GM18907 (cell line): ENCODE measurements around the gene TAAR9.
"Not testable (repeated sequence)": the region's sequence is repeated elsewhere in the genome, so short reads cannot be mapped to it uniquely, and the experiment has no call there.

Source experiments
- ATAC-seq: cut with Tn5 transposase; IDR thresholded peaks from one replicate; pipeline ENCODE4 v1.9.1; 2021; ENCODE audit warnings: mild to moderate bottlenecking, moderate library complexity; ENCODE audit not compliant: unreplicated experiment

TAAR9 gene

DNA sequence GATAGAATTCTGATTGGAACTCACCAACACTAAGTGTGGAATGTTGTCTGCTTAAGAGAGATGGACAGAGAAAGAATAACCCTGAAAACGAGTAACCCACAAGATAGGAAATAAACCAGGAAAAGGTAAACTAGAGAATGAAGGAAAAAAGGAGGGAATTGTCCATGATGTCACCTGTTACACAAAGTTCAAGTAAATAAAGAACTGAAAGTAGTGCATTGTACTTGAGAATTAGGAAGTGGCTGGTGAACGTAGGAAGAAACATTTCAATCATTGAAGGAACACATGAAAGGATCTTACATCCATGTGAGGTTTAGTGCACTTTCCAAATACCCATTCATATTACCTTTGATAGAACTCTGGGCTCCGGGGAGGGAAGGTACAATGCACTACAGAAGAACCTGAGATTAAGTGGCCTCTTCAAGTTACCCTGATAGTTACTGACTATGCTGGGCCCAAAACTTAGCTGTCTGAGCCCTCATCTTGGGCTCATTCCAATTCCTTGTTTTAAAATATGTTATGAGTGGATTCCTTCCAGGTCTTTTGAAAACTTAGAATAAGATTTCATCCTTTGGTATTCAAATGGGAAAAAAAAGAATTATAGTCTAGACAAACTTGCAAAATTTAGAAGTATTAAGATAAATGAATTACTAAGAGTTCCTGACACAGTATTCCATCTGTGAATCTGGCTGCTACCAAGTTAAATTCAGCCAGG, 24.1 kb upstream of the TAAR9 start:
- no peak for ATAC-seq

DNA sequence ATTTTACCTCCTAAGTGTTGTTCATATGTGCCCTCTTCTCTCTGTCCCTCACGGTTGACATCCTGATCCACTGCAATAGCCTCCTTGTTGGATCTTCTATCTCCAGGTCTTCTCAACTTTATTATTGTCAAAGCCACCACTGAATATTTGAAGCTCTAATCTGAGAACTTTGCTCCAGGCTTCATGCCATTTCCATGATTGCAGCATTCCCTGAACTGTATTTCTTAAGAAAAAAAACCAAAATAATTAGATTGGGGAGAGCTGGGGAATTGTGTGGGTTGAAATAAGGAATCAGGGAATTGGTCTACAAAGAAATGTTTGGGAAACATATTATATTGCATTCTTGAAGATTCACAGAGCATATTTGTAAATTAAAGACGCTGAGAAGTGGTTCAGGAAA, 22.7 kb upstream of the TAAR9 start:
- no peak for ATAC-seq

DNA sequence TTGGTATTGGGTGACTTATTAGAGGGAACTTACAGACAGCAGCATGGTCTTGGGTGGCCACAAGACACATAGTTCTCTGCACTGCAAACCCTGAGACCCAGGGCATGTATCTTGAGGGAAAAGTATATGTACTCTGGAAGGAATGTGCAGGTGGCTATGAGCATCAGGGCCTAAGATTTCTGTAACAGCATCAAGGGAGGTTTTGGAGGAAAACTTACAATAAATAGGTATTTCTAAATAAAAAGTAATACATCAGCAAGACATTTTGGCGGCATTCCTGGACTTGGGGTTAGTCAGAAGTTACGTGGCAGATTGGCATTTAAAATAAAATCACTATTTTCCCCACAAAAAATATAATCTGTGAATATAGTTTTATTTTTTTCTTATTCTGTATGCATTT, 17.1 kb upstream of the TAAR9 start:
- no peak for ATAC-seq

DNA sequence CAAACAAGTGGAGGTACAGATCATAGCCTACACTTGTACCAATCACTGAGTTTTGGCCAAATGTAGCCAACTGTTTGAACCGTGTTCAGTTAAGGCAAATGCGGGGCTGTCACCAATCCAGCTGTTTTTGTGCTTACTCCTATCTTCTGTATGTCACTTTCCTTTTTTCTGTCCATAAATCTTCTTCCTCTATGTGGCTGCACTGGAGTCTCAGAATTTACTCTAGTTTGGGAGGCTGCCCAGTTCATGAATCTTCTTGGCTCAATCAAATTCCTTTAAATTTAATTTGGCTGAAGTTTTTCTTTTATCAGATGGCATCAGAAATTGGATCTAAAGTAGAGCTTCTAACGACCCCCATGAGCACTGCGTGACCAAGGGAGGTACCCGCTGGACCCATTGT, 13.4 kb upstream of the TAAR9 start:
- no peak for ATAC-seq

DNA sequence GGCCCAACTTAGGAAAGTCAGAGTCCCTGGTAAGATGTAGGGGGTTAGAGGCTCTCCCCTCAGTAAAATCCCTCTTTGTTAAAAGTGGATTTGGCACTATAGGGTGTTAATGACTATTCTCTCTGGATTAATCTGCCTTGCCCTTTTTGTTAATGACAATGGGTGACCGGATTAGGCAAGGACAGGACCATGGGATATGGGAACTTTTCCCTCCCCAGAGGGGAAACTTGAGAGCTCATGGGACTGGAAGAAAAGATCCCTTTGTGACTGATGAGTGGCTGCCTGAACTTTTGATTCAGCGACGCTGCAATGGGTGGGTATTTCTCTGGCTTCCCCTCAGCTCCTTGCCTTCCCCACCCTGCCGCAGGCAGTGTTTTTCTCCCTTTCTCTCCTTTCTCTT, 12.2 kb upstream of the TAAR9 start:
- no peak for ATAC-seq

DNA sequence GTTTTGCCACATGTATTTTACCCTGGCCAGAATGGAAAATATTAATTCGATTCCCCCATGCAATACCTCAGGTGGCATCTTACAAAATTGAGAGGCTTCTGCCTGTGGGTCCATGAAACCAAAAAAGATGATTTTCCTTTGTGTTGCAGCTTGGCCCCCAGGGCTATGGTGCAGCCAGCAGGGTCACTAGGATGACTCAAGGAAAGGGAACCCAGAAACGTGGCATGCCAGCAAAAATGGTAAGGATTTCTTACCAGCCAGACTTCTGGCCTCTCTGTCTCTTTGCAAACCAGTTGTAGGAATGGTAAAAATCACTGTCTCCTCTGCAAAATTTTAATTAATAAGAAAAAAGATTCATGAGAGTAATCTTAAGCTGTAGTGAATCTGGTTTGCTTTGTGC, 11.6 kb upstream of the TAAR9 start:
- no peak for ATAC-seq

DNA sequence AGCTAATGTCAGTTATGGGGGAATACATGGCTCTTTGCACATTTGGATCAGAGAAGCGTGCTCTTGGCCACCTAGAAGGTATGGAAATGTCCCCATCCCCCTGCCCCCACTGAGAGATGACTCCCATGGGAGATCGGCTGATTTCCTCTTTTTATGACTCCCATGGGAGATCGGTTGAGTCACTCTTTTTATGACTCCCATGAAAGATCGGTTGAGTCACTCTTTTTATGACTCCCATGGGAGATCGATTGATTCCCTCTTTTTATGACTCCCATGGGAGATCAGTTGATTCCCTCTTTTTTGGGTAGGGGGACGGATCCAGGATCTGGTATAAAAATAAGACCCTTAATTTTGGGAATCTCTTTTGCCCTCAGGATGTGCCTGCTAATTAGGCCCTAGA, 10.3 kb upstream of the TAAR9 start:
- no peak for ATAC-seq

DNA sequence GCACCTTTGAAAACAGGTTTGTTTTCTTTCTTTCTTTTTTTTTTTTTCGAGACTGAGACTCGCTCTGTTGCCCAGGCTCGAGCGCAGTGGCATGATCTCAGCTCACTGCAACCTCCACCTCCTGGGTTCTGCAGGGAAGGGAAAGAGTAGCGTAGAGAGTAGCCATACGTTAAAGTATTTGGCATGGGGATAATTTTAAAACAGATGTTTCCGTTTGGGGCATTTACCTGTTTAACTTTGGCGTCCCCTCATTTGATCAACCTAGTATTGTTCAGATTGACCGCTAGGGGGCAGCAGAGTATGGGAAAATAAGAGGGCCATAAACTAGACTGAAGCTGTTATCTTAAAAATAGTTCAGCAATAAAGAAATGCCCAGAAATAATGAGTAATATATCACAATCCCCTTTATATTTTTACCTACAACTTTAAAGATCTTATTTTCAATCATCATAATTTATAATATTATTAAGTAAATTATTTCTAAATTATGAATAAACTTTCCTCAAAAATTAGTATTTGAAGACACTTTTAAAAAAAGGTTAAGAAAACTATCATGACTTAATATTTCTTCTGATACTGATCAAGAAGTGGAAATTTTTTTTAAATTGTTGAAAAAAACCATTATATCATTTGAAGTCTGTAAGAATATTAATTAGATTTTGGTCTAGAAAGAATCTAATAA, 7.6 kb upstream of the TAAR9 start:
- ATAC-seq: peak; percentile 82

DNA sequence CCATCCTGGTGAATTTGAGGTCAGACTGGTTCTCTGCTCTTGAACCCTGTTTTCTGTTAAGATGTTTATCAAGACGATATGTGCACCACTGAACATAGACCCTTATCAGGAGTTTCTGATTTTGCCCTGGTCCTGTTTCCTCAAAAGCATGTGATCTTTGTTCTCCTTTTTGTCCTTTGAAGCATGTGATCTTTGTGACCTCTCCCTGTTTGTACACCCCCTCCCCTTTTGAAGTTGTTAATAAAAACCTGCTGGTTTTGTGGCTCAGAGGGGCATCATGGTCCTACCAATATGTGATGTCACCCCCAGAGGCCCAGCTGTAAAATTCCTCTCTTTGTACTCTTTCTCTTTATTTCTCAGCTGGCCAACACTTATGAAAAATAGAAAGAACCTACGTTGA, 3.5 kb upstream of the TAAR9 start:
- ATAC-seq: not testable (repeated sequence)

DNA sequence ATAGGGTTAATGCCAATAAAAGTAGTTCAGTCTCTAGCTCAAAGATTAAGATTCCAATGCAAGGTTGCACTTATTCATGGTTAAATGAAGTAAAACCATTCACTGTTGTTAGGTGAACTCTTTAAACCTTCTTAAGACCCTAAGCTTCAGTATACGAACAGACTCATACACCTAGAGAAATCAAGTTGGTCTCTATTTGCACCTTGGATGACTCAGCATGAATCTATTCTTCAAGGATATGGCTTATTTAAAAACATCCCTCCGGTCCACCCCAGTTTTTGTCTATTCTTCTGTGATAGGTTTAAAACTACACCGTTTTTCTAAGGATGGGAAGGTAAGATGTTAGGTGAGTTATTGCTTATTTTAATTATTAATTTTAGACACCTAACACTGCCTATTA, 932 bp upstream of the TAAR9 start:
- ATAC-seq: no peak

DNA sequence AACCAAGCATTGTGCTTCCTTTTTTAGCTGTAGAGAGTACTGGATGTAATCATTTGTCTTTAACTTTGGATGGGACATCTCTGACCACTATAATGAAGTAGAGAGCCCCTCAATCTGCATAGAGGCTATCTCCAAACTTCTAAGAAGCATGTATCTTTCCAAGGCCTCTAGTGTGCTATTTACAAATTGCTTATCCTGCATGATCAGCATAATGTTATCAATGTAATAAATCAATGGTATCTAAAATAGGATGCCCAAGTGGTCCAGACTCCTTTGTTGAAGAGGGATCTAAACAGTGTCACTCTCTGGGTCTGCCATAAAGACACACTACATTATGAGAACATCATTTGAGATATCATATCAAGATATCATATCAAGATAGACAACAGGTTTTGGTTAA, 6.7 kb downstream of the TAAR9 start:
- no peak for ATAC-seq

DNA sequence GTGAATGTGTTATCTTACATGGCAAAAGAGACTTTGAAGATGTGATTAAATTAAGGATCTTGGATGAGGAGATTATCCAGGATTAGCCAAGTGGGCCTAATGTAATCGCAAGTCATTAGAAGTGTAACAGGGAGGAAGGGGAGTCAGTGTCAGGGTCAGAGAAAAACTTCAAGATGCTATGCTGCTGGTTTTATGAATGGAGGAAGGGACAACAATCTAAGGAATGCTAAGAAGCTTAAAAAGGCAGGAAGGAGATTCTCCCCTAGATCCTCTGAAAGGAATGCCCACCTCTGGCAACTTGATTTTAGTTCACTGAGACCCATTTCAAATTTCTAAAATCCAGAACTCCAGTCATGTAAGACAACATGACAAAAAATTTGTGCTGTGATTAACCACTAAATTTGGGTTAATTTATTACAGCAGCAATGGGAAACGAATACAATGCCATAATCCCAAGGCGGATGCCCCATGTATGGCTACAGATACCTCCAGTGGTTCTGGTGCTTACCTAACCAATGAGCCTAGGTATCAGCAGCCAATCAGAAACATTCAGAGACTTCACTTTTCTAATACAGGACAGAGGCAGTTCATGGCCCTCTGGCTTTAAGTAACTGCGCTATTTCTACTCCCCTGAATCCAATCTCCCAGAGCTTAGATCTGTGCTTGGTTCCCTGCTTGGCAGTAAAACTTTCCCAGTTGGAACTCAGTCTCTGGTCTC, 10.8 kb downstream of the TAAR9 start:
- no peak for ATAC-seq

DNA sequence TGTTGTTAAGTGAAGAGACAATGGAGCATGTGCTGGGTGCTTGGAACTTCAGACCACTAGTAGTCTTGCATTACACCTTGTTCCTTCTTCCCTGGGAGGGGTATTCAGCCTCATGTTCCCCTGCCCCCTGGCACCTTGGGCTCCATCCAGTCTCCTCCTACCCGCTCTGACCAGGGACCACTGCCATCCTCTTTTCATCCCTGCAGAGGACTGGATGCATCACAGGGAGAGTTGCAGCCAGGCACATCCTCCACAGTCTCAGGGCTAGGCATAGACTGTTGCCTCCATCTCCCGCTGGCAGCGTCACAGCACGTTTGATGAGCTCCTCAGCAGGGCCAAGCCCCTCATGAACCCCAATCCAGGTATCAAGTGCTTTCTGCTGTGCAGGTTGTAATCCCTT, 13.1 kb downstream of the TAAR9 start:
- ATAC-seq: no peak

DNA sequence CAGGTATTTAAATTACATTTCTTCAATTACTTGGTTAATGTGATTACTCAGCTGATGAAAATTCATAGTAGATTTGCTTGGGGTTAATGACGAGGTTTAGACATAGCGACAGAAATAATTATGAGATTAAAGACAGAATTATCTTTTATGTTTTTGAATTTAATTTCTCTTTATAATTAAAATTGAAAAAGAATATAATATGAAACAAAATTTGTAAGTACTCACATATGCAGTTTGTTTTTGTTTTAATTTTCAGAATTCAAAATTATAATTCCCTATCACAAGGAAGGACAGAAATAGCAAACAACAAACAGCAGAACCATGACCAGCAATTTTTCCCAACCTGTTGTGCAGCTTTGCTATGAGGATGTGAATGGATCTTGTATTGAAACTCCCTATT, 14.3 kb downstream of the TAAR9 start, which contains the start of gene TAAR8:
Gene TAAR8 (plus strand): TSS at position 301 of the 400 bp plus-strand sequence. CDS start 21 bp downstream, at position 322.
- ATAC-seq: no peak

DNA sequence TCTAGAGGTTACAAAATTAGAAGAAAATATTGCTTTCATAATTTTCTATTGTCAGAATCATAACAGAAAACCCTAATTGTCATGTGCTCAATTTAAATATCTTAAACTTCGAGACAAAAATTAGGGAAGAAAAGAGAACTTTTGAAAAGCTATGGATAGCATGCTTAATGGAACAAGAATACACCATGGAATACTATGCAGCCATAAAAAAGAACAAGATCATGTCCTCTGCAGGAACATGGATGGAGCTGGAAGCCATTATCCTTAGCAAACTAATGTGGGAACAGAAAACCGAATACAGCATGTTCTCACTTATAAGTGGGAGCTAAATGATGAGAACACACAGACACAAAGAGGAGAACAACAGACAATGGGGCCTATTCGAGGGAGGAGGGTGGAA, 22.0 kb downstream of the TAAR9 start:
- not testable (repeated sequence) for ATAC-seq

DNA sequence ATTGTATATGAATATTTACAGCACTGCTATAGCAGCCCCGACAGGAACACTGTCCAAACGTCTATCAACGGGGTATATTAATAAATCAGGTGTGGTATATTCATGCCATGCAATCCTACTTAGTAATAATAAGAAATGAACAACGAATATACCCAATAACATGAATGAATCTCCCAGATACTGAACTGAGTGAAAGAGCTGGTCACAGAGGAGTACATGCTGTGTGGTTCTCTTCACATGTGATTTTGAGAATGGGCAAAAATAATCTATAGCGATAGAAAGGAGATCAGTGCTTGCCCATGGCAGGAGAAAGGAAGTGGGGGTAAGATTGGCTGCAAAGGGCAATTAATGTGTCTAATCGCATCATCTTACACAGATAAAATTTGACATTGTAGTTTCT, 28.3 kb downstream of the TAAR9 start:
- ATAC-seq: no peak

DNA sequence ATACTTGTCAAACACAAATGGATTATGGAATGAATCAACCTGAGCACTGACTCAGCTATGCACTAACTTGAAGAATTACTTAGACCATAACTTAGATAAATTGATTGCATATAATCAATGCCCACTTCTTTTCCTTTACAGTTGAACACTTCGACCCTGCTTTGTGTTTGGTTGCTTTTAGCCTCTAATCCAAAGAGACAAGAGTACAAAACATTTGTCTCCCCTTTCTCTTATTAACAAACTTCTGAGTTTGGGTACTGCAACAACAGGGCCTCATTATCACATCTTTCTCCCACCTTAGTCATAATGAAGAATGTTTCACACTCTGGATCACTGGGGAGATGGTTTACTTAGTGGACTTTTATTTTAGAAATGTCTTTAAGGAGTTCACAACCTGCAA, 29.5 kb downstream of the TAAR9 start:
- ATAC-seq: no peak

DNA sequence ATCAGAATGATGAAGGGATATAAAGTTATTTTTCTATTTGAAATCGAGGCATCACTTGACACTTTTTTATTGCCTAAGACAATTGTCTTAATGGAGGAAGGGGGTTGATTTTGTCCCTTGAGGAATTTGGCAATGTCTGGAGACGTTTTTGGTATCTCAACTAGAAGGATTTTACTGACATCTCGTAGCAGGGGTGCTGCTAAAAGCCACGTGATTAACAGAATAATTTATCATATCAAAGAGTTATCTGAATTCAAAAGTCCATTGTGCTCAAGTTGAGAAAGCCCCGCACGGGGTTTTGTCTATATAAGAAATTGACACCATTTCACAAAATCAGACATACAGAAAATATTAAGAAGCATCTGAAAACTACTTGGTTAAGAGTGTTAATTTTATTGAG, 30.5 kb downstream of the TAAR9 start:
- ATAC-seq: no peak

DNA sequence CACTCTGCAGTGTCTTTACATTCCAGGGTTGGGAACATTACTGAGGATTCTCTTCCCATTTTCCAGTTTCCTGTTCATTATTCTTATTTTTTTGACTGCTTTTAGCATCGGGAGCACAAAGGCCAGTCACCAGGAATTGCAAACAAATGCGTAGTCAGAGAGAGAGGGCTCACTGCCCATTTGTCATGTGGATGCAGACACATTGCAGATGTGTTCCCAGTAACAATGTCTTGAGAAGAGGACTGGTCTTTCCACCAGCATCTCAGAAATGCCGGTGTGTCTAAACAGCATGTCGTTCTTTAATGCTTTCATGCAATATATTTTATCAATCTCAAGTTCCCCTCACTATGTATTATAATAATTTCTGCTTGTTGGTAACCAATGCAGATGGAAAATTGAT, 31.1 kb downstream of the TAAR9 start:
- no peak for ATAC-seq

DNA sequence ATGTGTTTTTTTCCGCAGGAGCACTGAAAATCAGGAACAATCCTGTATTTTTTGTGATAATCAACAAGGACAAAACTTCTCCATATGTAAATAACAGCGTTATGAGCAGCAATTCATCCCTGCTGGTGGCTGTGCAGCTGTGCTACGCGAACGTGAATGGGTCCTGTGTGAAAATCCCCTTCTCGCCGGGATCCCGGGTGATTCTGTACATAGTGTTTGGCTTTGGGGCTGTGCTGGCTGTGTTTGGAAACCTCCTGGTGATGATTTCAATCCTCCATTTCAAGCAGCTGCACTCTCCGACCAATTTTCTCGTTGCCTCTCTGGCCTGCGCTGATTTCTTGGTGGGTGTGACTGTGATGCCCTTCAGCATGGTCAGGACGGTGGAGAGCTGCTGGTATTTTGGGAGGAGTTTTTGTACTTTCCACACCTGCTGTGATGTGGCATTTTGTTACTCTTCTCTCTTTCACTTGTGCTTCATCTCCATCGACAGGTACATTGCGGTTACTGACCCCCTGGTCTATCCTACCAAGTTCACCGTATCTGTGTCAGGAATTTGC, 32.2 kb downstream of the TAAR9 start, which contains the start of gene TAAR6:
Gene TAAR6 (plus strand): TSS at position 102 of the 557 bp plus-strand sequence. CDS start 0 bp downstream, at position 102.
- ATAC-seq: no peak

DNA sequence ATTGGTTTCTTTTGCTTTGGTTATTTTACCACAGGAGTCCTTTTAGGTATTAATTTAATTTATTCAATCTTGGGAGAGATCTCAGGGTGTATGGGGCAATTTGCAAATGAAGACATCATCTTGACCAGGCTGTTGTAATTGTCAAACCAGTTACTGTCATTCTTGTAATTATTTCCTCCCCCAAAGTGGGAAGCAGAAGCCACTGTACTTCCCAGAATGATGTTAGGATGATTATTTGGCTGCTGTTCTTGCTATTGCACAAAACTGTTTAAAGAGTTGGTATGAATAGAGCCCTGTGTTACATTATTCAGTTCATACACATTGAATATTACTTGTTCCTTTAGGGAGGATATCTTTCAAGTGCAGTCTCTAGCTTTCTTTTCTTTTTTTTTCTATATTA, 33.7 kb downstream of the TAAR9 start:
- no peak for ATAC-seq

DNA sequence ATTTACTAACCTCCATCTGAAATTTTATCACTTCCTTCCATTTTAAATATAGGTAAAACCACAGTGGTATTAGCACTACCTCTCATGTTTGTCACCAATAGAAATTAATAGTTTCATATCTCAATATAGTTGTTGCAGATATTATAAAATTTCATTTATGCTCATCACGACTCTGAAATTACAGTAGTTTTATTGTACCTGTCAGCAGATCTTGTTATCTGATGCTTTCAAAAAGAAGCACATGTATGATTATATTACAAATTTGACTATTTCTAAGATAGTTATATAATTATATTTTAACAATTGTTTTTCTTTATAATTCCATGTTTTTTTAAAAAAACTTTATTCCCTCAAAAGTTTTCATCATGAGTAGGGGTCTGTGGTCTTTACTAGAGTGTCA, 46.6 kb downstream of the TAAR9 start:
- ATAC-seq: no peak
